NCI-H510A (cell line): ENCODE data around the gene URGCP.
"Not testable (repeated sequence)": the region's sequence is repeated elsewhere in the genome, so short reads cannot be mapped to it uniquely, and the experiment has no call there.

ENCODE experiments used
- DNase-seq: peaks from one replicate; lab custom pipeline; 2025; lab: John Stamatoyannopoulos, UW

URGCP gene

DNA sequence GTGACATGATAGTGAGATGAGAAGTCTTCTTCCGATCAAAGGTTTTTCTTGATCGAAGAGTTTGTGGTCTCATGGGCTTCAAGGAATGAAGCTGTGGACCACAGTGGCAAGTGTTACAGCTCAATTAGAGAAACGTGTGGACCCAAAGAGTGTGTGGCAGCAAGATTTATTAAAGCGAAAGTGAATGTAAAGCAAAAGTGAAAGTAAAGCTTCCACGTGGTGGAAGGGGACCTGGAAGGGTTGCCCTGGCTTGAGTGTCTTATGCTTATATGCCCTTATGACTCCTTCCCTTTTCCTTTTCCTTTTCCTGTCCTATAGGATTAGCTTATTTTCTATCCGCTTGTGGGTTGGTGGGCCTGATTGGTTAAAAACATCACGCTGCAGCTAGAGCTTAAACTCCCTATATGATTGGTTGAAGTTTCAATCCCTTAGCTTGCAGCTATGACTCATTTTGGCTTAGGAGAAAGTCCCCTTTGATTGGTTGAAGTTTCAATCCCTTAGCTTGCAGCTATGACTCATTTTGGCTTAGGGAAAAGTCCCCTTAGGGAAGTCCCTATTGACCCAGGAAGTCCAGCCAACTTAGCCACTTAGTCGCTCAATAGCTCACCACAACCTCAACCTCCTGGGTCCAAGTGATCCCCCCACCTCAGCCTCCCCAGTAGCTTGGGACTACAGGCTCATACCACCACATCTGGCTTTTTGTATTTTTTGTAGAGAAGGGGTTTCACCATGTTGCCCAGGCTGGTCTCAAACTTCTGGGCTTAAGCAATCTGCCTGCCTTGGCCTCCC lies 71.7 kb downstream of the URGCP start:
- DNase-seq = no peak

DNA sequence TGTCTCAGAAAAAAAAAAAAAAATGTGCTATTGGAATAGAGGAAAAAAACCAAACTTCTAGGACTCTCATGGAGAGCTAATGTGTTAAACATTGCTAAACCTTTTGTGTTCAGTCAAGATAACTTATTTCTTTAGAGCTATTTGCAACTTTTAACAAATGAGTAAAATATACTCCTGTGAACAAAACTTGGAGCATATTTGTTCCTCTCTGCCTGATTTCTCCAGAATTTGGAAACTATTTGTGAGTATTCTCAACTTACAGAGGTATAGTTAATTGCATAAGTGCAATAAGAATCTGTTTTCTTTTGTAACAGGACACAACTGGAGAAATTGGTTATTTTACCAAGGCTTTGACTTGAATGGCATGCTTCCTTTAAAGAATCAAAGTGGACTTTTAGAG lies 75.5 kb downstream of the URGCP start:
- not testable (repeated sequence) for DNase-seq
